Measurements from ENCODE around the gene ATP2A1. TPM values are rescaled to one million over a fixed set of nuclear protein-coding genes. Genes with fewer than 3 reads are reported as not detected.

ATP2A1 gene
- total RNA-seq, 2 donors from 2014 or later = 0.40 to 2.9 TPM

- Histone ChIP-seq H3K36me3 (no peaks in the 10 kb centered on the region), H3K27me3 (no peaks in the 10 kb centered on the region), H3K9me3 (no peaks in the 10 kb centered on the region), H3K9ac (ENCODE audit: low read depth in 2 of 2, low read length in 2 of 2) (no peak overlapping the region), H3K4me3 (no peak overlapping the region), H3K27ac (no peak overlapping the region), H3K4me1 (no peaks in the 10 kb centered on the region)
- intact Hi-C loops (cut with DNase I) = no loop called here
- TF ChIP-seq CTCF (IDR thresholded peaks at IDR 0.05) = no peak
- no peak for DNase-seq
These were observed 24.6 kb downstream of the ATP2A1 start for GRCh38 chr16:28902909-28903308.

GRCh38 chr16:28903344-28904042 is 25.2 kb downstream of the ATP2A1 start:
- Histone ChIP-seq H3K27ac (no peak overlapping the region), H3K9ac (ENCODE audit: low read depth in 2 of 2, low read length in 2 of 2) (no peak overlapping the region), H3K4me1 (no peaks in the 10 kb centered on the region), H3K27me3 (no peaks in the 10 kb centered on the region), H3K4me3 (no peak overlapping the region), H3K36me3 (no peaks in the 10 kb centered on the region), H3K9me3 (no peaks in the 10 kb centered on the region)
- intact Hi-C loops (cut with DNase I) = no loop called here
- no peak for TF ChIP-seq CTCF (IDR thresholded peaks at IDR 0.05)
- DNase-seq = no peak

- no peaks in the 10 kb centered on the region for H3K4me1 ChIP-seq
- no peak overlapping the region for H3K27ac ChIP-seq
- H3K27me3 ChIP-seq = no peaks in the 10 kb centered on the region
- no peaks in the 10 kb centered on the region for H3K36me3 ChIP-seq
- H3K9me3 ChIP-seq = no peaks in the 10 kb centered on the region
- H3K9ac ChIP-seq (ENCODE audit: low read depth in 2 of 2, low read length in 2 of 2) = no peak overlapping the region
- TF ChIP-seq CTCF (IDR thresholded peaks at IDR 0.05) = no peak
- intact Hi-C loops (cut with DNase I) = no loop called here
- no peak overlapping the region for H3K4me3 ChIP-seq
- no peak for DNase-seq
These were observed 26.1 kb downstream of the ATP2A1 start for GRCh38 chr16:28904363-28904762.

- Histone ChIP-seq H3K27ac (no peak overlapping the region), H3K36me3 (no peaks in the 10 kb centered on the region), H3K9me3 (no peaks in the 10 kb centered on the region), H3K9ac (ENCODE audit: low read depth in 2 of 2, low read length in 2 of 2) (no peak overlapping the region), H3K4me1 (no peaks in the 10 kb centered on the region), H3K4me3 (no peak overlapping the region), H3K27me3 (no peaks in the 10 kb centered on the region)
- no peak for DNase-seq
- no peak for TF ChIP-seq CTCF (IDR thresholded peaks at IDR 0.05)
- intact Hi-C loops (cut with DNase I) = no loop called here
These were observed 26.5 kb downstream of the ATP2A1 start for GRCh38 chr16:28904828-28905227.

- intact Hi-C loops (cut with DNase I) = no loop called here
- Histone ChIP-seq H3K4me3 (no peak overlapping the region), H3K27me3 (no peaks in the 10 kb centered on the region), H3K4me1 (no peaks in the 10 kb centered on the region), H3K9me3 (no peaks in the 10 kb centered on the region), H3K27ac (no peak overlapping the region), H3K9ac (ENCODE audit: low read depth in 2 of 2, low read length in 2 of 2) (no peak overlapping the region), H3K36me3 (no peaks in the 10 kb centered on the region)
- TF ChIP-seq CTCF (IDR thresholded peaks at IDR 0.05) = no peak
- no peak for DNase-seq
These were observed 27.0 kb downstream of the ATP2A1 start for GRCh38 chr16:28905229-28905754.

Measured in colonic mucosa (tissue), 4 donors.